Esophagus muscularis mucosa (tissue), 4 donors: ENCODE data around the gene PLEKHG4B.
"Not testable (repeated sequence)": the region's sequence is repeated elsewhere in the genome, so short reads cannot be mapped to it uniquely, and the experiment has no call there.

Experiments used
- CTCF ChIP-seq, 3 experiments: fragments of 200-600 bp in 2 of 3; fragments of 450-650 bp in 1 of 3; sonication (generic) in 2 of 3; IDR thresholded peaks; one replicate each; pipeline ENCODE4 v1.5.1; 2017 to 2019; ENCODE audit warnings: antibody characterized with exemption in 3 of 3, mild to moderate bottlenecking in 2 of 3, moderate library complexity in 1 of 3
- EP300 ChIP-seq: sonication (generic); formaldehyde crosslinking; IDR thresholded peaks from one replicate; pipeline ENCODE4 v1.6.1; 2017; ENCODE audit warnings: antibody characterized with exemption
- POLR2A ChIP-seq: fragments of 450-650 bp; IDR thresholded peaks from one replicate; pipeline ENCODE4 v1.6.1; 2017; ENCODE audit warnings: antibody characterized with exemption, moderate library complexity, mild to moderate bottlenecking, low read depth
- POLR2AphosphoS5 ChIP-seq, 2 donors: sonication (generic); formaldehyde crosslinking; IDR thresholded peaks; one replicate each; pipeline ENCODE4 v1.6.1; 2017; ENCODE audit warnings: antibody characterized with exemption in 2 of 2

GRCh38 chr5:215256-215655 lies 123.3 kb downstream of the PLEKHG4B start:
- TF ChIP-seq EP300; POLR2A; CTCF (IDR thresholded peaks at IDR 0.05); POLR2AphosphoS5 (IDR thresholded peaks at IDR 0.05): not testable (repeated sequence)
